GM12878 (cell line): ENCODE measurements around the gene RALB. TPM values are rescaled to one million over a fixed set of nuclear protein-coding genes. Genes with fewer than 3 reads are reported as not detected.

Experiments
- ATF3 ChIP-seq: IDR thresholded peaks from 2 replicates; pipeline ENCODE4 v1.6.1; 2011; ENCODE audit warnings: low read depth, mild to moderate bottlenecking, low read length, moderate library complexity, borderline replicate concordance; ENCODE audit errors: extremely low read depth
- CUX1 ChIP-seq: IDR thresholded peaks from 2 replicates; pipeline ENCODE4 v1.6.1; 2012; ENCODE audit warnings: improper control_type of control experiment, low read depth, low read length; ENCODE audit not compliant: insufficient replicate concordance
- DPF2 ChIP-seq: fragments of 450-650 bp; IDR thresholded peaks from 2 replicates; pipeline ENCODE4 v1.6.1; 2017; ENCODE audit warnings: mild to moderate bottlenecking
- HDAC6 ChIP-seq: fragments of 200-600 bp; sonication (generic); IDR thresholded peaks from one replicate; pipeline ENCODE4 v1.8.0; 2017; ENCODE audit warnings: antibody characterized with exemption; ENCODE audit not compliant: unreplicated experiment
- MLLT1 ChIP-seq: fragments of 450-650 bp; IDR thresholded peaks from 2 replicates; pipeline ENCODE4 v1.6.1; 2016; ENCODE audit warnings: mild to moderate bottlenecking
- MTA3 ChIP-seq: IDR thresholded peaks from 2 replicates; pipeline ENCODE4 v1.6.1; 2012; ENCODE audit warnings: low read length, inconsistent platforms, borderline replicate concordance
- NFYB ChIP-seq: IDR thresholded peaks from 2 replicates; pipeline ENCODE4 v1.6.1; 2011; ENCODE audit warnings: low read depth, mild to moderate bottlenecking, low read length, improper control_type of control experiment, moderate library complexity; ENCODE audit not compliant: insufficient read depth
- RAD21 ChIP-seq: IDR thresholded peaks from 2 replicates; pipeline ENCODE4 v1.6.1; 2011; ENCODE audit warnings: mild to moderate bottlenecking, low read depth, low read length, moderate library complexity; ENCODE audit not compliant: insufficient read depth
- SMARCA5 ChIP-seq: fragments of 450-650 bp; IDR thresholded peaks from 2 replicates; pipeline ENCODE4 v1.6.1; 2017; ENCODE audit warnings: mild to moderate bottlenecking
- SPI1 ChIP-seq: IDR thresholded peaks from 2 replicates; pipeline ENCODE4 v1.6.1; 2011; ENCODE audit warnings: low read depth, mild to moderate bottlenecking, low read length, moderate library complexity, borderline replicate concordance; ENCODE audit not compliant: insufficient read depth
- TAF1 ChIP-seq: IDR thresholded peaks from 2 replicates; pipeline ENCODE4 v1.6.1; 2011; ENCODE audit warnings: mild to moderate bottlenecking, low read depth, low read length, borderline replicate concordance
- USF1 ChIP-seq: IDR thresholded peaks from 2 replicates; pipeline ENCODE4 v1.6.1; 2011; ENCODE audit warnings: borderline replicate concordance, low read depth, mild to moderate bottlenecking, moderate library complexity, mixed read lengths, low read length; ENCODE audit not compliant: insufficient read depth; ENCODE audit errors: extremely low read length
- WRNIP1 ChIP-seq: IDR thresholded peaks from 2 replicates; pipeline ENCODE4 v1.6.1; 2011; ENCODE audit warnings: low read depth, low read length, improper control_type of control experiment, borderline replicate concordance
- ZBTB40 ChIP-seq: fragments of 450-650 bp; IDR thresholded peaks from 2 replicates; pipeline ENCODE4 v1.6.1; 2016; ENCODE audit warnings: mild to moderate bottlenecking, moderate library complexity, borderline replicate concordance
- ZNF217 ChIP-seq: fragments of 450-650 bp; IDR thresholded peaks from 2 replicates; pipeline ENCODE4 v1.6.1; 2017; ENCODE audit warnings: antibody characterized with exemption, mild to moderate bottlenecking
- ZNF24 ChIP-seq: fragments of 450-650 bp; IDR thresholded peaks from 2 replicates; pipeline ENCODE4 v1.6.1; 2017; ENCODE audit warnings: antibody characterized with exemption, mild to moderate bottlenecking
- polyA plus RNA-seq, 11 experiments: library from polyadenylated mRNA; depleted of rRNA in 4 of 11; unstranded in 6 of 11; stranded (reverse) in 5 of 11; fragments of >200 nt; fragmentation: Nextera tagmentation in 4 of 11; fragmentation: Illumina TruSeq in 1 of 11; extraction: Ambion mirVana in 4 of 11; extraction: Trizol in 1 of 11; gene quantifications; 1 replicate in 1 of 11; 2 replicates in 10 of 11; pipeline versions ENCODE4 v1.2.1 to v1.2.3, GENCODE V29; 2011 to 2016; ENCODE audit warnings: inconsistent platforms in 2 of 11, missing spikeins in 2 of 11, low read depth in 1 of 11
- total RNA-seq, 4 experiments: library from RNA; depleted of rRNA in 3 of 4; stranded (reverse); fragments of >200 nt in 3 of 4; fragmentation: Illumina TruSeq in 1 of 4; extraction: Trizol in 1 of 4; gene quantifications; 2 replicates each; pipeline versions ENCODE4 v1.2.1 to v1.2.3, GENCODE V29; 2013 to 2021

RALB gene
- total and polyA plus RNA-seq, 10 of the 15 experiments (the other 5 are each of a cell fraction or from before 2014, with no cell fraction given), result 8.3 to 54.0 (median 24.2) TPM

- TF ChIP-seq MLLT1 (peak; percentile 99), HDAC6 (no peak), TAF1 (no peak), SPI1 (peak; percentile 47; the same call in 1 of the 2 replicates), MTA3 (0 out of 2 replicates have a peak, but pooled peaks have one; percentile 79), ATF3 (no peak), NFYB (no peak), SMARCA5 (no peak), DPF2 (peak; percentile 89), CUX1 (peak; percentile 63), ZNF24 (peak; percentile 59; the same call in 1 of the 2 replicates), ZBTB40 (no peak), WRNIP1 (no peak), ZNF217 (no peak), USF1 (no peak), RAD21 (no peak; the same call in 1 of the 2 replicates)
Observed at GRCh38 chr2:120287183-120288015, 34.7 kb downstream of the RALB start (continued).
